Activated CD8-positive, alpha-beta memory T cell treated with anti-CD3 and anti-CD28 coated beads for 4 hours (primary cell): ENCODE results near the gene COL4A2.

ENCODE experiments used
- DNase-seq, 2 donors: peaks; one replicate each; pipeline ENCODE4 v3.0.0-alpha.2; 2020; ENCODE audit warnings: low read depth in 2 of 2

The COL4A2 gene

GRCh38 chr13:110322126-110322827 lies 15.2 kb downstream of the COL4A2 start:
- DNase-seq, result no peak

- no peak for DNase-seq
Measured at GRCh38 chr13:110322828-110323171, 15.7 kb downstream of the COL4A2 start.

- DNase-seq, result no peak
Measured at GRCh38 chr13:110323172-110323891, 16.2 kb downstream of the COL4A2 start.

GRCh38 chr13:110324026-110324749 lies 17.1 kb downstream of the COL4A2 start:
- no peak for DNase-seq

DNA sequence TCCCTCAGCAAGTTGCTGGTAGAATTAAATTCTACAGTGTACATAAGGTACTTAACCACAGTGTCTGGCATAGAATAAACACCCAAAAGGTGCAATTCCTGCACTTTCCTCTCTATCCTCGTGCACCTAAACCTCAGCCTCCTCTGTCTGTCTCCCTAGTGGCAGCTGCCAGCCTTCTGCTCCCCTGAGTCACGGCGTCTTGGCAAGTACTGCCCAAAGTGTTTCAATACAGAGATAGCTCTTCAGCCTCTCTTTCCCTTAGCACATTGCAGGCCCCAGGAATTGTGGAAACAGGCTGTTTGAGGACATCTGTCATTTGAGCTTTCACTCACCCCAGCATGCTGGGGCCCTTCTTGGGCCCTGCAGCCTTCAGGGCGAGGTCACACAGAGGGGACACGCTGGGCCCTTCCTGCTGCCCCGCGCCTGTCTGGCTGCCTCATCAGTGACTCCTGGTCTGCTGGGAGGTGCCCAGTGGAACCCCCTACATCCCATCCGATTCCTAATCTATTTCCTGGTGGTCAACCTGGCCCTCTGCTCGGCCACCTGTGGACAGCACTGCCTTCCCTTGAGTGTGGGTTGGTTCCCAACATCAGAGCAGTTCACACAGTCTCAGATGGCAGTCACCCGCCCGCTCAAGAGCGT lies 19.3 kb downstream of the COL4A2 start:
- no peak for DNase-seq

GRCh38 chr13:110327051-110327721 lies 20.1 kb downstream of the COL4A2 start:
- no peak for DNase-seq

DNA sequence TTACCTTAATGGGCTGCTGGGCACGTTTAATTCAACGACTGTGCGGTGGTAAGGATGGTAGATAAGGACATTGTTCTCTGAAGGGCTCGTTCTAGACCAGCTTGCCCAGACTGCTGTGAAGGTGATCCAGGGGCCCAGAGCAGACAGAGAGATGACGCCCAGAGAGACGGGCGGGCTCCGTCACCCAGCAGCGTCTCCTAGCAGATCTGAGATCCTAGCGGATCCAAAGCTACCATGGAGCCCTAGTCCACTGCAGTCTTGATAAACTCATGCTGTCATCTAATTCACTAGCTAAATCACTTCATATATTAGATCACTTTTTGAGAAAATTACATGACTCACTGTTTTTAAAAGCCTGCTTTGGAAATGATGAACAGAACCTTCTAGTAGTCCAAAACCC lies 21.5 kb downstream of the COL4A2 start:
- no peak for DNase-seq

GRCh38 chr13:110329258-110329657 lies 22.2 kb downstream of the COL4A2 start:
- no peak for DNase-seq

DNA sequence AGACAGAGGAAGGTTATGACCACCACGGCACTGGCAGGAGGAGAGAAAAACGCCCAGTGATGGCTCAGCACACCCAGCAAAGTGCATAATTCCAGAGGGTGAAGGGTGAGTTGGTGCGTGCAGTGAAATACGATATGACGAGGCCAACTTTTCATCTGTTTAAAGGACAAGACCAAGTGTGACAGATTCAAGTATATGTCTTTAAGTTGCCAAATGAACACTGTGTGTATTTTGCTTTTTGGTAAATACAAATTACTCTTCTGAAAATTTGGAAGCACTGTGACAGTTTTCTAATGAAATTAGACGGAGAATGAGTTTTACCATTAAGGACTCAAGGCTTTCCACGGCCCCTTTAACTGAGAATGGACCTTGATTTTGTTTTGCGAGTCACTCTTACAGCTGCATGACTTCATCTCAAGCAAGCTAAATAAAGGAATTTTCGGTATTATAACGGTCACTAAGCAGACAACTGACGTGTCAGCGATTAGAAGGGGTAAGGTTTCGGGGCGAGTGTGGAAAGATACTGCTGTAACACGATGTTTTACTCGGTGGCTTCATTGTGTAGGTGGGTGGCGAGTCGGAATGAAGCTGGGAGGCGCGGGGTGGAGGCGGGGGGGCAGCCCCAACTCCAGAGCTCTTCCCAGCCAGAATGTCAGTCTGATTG lies 22.8 kb downstream of the COL4A2 start:
- DNase-seq, result no peak

GRCh38 chr13:110330491-110331011 lies 23.5 kb downstream of the COL4A2 start:
- DNase-seq, result no peak

GRCh38 chr13:110331362-110331761 lies 24.3 kb downstream of the COL4A2 start:
- no peak for DNase-seq

DNA sequence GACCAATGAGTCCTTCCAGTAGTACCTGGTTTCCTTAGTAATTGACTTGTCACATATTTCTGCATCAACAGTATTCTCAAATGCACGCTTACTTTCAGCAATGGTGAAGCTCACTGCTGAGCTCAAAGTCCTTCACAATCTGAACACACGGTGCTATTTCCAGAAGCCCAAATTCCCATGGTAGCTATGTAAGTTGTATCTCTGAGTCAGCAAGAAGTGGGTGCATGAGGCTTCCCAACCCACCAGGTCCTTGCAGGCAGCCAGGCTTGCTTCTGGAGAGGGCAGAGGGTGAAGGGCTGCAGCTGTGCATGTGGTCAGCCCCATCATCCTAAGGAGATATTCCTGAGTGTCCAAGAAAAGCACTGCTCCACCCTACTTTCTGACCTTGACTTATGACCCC lies 25.7 kb downstream of the COL4A2 start:
- no peak for DNase-seq

DNA sequence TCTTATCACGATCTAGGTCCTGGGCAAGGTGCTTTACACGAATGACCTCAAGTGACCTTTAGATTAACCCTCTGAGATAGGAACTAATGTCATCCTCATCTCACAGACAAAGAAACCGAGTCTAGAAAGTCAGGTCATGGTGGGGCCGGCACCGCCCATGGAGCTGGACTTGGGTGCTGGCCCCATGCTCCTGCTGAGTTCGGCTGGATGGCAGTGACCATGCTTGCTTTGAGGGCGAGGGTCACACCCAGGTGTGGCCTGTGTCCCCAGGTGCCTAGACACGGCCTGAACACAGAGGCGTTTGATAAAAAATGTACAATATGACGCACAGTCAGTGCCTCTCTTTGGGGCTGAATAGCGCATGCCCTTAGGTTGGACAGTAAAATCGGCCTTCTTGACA lies 26.8 kb downstream of the COL4A2 start:
- no peak for DNase-seq

DNA sequence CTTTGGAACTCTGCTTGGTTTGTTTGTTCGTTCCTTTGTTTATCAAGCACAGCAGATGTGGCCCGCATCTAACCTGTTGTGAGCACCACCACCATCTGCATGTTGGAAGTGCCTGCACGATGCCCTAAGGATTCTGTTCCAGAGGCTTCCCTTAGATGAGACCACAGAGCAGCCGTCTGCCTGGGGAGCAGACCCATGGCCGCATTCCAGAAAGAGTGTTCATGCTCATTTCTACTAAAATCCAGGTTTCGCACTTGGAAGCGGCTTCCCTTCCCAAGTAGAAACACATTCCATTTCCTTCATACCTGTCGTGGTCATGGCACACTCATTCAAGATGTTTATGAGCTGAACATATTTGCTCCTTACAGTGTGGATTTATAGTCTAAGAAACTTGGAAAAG lies 27.2 kb downstream of the COL4A2 start:
- no peak for DNase-seq

DNA sequence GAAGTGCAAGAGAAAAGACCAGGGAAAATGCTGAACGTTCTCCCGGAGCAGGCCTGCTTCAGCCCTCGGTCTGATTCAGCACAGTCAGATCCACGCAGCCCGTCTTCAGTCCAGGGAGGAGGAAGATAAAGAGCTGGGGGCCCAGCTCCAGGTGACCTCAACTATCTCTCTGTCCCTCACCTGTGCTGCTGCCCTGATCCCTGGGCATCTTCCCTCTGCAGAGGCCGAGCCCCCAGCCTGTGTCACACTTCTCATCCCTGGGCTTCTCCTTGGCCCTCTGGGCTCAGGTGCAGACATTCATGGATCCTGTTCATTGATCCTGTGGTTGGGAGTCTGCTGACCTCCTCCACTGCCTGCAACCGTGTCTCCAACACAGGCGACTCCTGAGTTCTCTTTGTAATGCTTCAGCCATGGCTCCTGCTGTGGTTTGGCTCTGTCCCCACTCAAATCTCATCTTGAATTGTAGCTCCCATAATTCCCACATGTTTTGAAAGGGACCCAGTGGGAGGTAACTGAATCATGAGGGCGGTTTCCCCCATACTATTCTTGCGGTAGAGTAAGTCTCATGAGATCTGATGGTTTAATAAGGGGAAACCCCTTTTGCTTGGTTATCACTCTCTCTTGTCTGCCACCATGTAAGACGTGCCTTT lies 27.9 kb downstream of the COL4A2 start:
- DNase-seq, result no peak

DNA sequence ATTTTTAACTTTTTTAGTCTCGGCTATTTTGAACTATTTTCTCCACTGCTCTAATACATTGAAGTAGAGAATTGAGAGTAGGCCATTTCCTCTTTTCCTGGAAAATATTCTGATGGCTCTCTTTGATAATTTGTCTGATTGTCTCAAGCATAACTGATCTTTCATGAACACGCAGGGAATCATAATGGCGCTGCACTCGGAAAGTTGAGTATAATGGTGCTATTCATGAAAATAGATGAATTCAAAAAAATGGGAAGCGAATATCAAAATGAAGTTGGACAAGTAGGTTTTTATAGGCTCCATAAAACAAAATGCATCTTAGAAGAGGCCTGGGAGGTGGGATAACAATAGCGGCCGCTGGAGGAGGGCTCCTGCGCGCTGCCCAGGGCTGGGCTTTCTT lies 29.0 kb downstream of the COL4A2 start:
- no peak for DNase-seq

DNA sequence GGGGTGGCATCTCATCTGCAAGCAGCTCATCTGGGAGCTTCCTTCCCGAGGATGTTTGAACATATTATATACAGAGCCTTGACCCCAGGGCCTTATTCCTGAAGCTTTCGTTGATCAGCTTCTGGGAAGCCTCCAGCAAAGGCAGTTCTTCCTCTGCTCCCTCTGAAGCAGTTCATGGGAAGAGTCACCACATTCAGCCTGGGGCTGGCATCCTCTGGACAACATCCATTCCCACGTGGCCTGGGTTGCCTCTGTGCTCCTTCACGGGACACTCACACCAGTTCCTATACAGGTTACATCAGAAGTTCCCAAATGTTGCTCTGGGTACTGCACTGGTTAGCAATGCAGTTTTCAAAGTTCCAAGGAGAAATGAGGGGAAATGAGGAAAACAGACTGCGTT lies 29.6 kb downstream of the COL4A2 start:
- DNase-seq, result no peak

DNA sequence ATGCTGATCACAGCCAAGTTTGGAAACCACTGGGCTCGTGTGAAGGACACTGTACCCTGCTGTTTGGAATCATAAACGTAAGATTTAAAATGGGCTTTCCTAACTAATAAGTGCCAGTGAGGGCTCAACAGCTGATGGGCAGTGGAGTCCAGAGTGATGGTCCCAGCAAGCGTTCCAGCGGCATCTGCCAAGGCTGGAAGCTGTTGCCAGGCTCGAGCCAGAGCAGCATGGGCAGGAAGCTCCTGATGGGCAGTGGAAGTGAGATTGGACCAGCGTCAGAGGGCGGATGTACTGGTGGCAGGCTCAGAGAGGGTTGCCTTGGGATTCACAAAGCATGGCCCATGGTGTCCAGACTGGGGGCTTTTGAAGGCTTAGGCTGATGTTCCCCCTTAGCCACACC lies 30.2 kb downstream of the COL4A2 start:
- DNase-seq, result no peak

GRCh38 chr13:110338441-110339101 lies 31.5 kb downstream of the COL4A2 start:
- no peak for DNase-seq

GRCh38 chr13:110339263-110339662 lies 32.2 kb downstream of the COL4A2 start:
- DNase-seq, result no peak
